Caco-2 (cell line): ENCODE data around the gene RAB11FIP5. TPM values are rescaled to one million over a fixed set of nuclear protein-coding genes. Genes with fewer than 3 reads are reported as not detected.
"Not testable (repeated sequence)": the region's sequence is repeated elsewhere in the genome, so short reads cannot be mapped to it uniquely, and the experiment has no call there.

Source experiments
- BruUV-seq: library from RNA; stranded (reverse); fragments of 400-500 nt; replicated peaks from 2 replicates; lab custom pipeline; 2021; lab: Mats Ljungman, UMichigan
- CTCF ChIA-PET: fragments of 300-600 bp; sonication (Branson Sonifier 250); formaldehyde crosslinking; loops from one replicate; lab custom pipeline; 2022; ENCODE audit warnings: antibody characterized with exemption; lab: Charles Lee
- POLR2A ChIA-PET: fragments of 300-600 bp; sonication (Branson Sonifier 250); formaldehyde crosslinking; loops from one replicate; lab custom pipeline; 2022; ENCODE audit warnings: antibody characterized with exemption; lab: Charles Lee
- DNase-seq, 2 experiments: peaks; one replicate each; pipeline versions ENCODE4 v3.0.0 to v3.0.0-alpha.2; 2020 to 2022
- H3K27me3 ChIP-seq: replicated peaks from 2 replicates; pipeline ENCODE4 v1.6.0; 2011; ENCODE audit warnings: low read length; ENCODE audit not compliant: control insufficient read depth, insufficient read depth
- H3K36me3 ChIP-seq: 2 replicates; pipeline ENCODE4 v1.5.1; 2011; ENCODE audit warnings: low read length; ENCODE audit not compliant: control insufficient read depth, insufficient read depth
- H3K4me1 ChIP-seq: fragments of 250-450 bp; sonication (Bioruptor Pico); 2 replicates; pipeline ENCODE4 v1.5.1; 2020; ENCODE audit warnings: mild to moderate bottlenecking
- H3K4me3 ChIP-seq: 2 replicates; pipeline ENCODE4 v1.5.1; 2011; ENCODE audit warnings: low read depth, mild to moderate bottlenecking, control low read depth, low read length
- H3K9me3 ChIP-seq: fragments of 250-450 bp; sonication (Bioruptor Pico); 2 replicates; pipeline ENCODE4 v1.5.1; 2020; ENCODE audit warnings: mild to moderate bottlenecking, moderate library complexity
- H3K27ac Mint-ChIP-seq: one replicate; pipeline ENCODE4 v1.8.0; 2022; ENCODE audit warnings: mixed read lengths; ENCODE audit not compliant: unreplicated experiment
- H3K27me3 Mint-ChIP-seq: one replicate; pipeline ENCODE4 v1.8.0; 2022; ENCODE audit warnings: mixed read lengths; ENCODE audit not compliant: insufficient read depth, unreplicated experiment
- H3K36me3 Mint-ChIP-seq: one replicate; pipeline ENCODE4 v1.8.0; 2022; ENCODE audit warnings: mild to moderate bottlenecking, mixed read lengths; ENCODE audit not compliant: insufficient read depth, unreplicated experiment
- H3K4me1 Mint-ChIP-seq: one replicate; pipeline ENCODE4 v1.8.0; 2022; ENCODE audit warnings: low read depth, mixed read lengths; ENCODE audit not compliant: unreplicated experiment
- H3K4me3 Mint-ChIP-seq: one replicate; pipeline ENCODE4 v1.8.0; 2022; ENCODE audit warnings: mild to moderate bottlenecking, moderate library complexity, mixed read lengths; ENCODE audit not compliant: unreplicated experiment
- H3K9me3 Mint-ChIP-seq: one replicate; pipeline ENCODE4 v1.8.0; 2022; ENCODE audit warnings: mixed read lengths; ENCODE audit not compliant: unreplicated experiment
- intact Hi-C: fragments of 100-400 bp; cut with micrococcal nuclease; formaldehyde crosslinking; loops from one replicate; pipeline ENCODE4 v1.10.0; 2022; ENCODE audit not compliant: unreplicated experiment
- total RNA-seq: library from RNA; stranded (reverse); gene quantifications from 2 replicates; pipeline ENCODE4 v1.2.3, GENCODE V29; 2022
- TF ChIP-seq, protein P1 (sequence below), 2 experiments: fragments of 200-600 bp in 1 of 2; IDR thresholded peaks; 1 replicate in 1 of 2; 2 replicates in 1 of 2; pipeline versions ENCODE4 v1.5.1 to v1.8.0; 2011 to 2022; ENCODE audit warnings: antibody characterized with exemption in 1 of 2, control low read depth in 1 of 2, inconsistent platforms in 1 of 2, low read depth in 1 of 2, low read length in 1 of 2, mild to moderate bottlenecking in 1 of 2, moderate library complexity in 1 of 2; ENCODE audit not compliant: insufficient read depth in 1 of 2, severe bottlenecking in 1 of 2, unreplicated experiment in 1 of 2

RAB11FIP5 gene
- total RNA-seq, 1 experiment from 2014 or later, result 17.3 TPM

DNA sequence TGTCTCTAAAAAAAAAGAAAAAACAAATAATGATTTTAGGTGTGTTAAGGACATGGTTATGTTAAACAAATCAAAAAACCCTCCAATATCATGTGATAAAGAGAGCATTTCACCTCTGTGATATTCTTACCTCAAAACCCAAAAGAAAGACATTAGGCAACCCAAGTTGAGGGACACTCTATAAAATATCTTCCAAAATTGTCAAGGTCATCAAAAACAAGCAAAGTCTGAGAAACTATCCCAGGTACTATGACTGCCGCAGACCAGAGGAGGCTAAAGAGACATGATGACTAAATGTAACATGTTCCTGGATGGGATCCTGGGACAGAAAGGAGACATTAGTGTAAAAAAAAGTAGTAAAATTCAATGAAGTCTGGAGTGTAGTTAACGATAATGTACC lies 45.7 kb downstream of the RAB11FIP5 start:
- CTCF ChIA-PET, result no interaction called here
- Mint-ChIP-seq H3K9me3 (no peaks in the 10 kb centered on the region), H3K4me3 (no peak overlapping the region), H3K27ac (no peak overlapping the region), H3K27me3 (no peaks in the 10 kb centered on the region), H3K36me3 (peaks cover 19% of the 10 kb centered on the region), H3K4me1 (peaks cover 18% of the 10 kb centered on the region)
- H3K27me3 ChIP-seq, result no peaks in the 10 kb centered on the region
- H3K4me3 ChIP-seq, result no peak overlapping the region
- no TSS peak for BruUV-seq
- H3K36me3 ChIP-seq, result no peaks in the 10 kb centered on the region
- TF ChIP-seq, protein P1, sequence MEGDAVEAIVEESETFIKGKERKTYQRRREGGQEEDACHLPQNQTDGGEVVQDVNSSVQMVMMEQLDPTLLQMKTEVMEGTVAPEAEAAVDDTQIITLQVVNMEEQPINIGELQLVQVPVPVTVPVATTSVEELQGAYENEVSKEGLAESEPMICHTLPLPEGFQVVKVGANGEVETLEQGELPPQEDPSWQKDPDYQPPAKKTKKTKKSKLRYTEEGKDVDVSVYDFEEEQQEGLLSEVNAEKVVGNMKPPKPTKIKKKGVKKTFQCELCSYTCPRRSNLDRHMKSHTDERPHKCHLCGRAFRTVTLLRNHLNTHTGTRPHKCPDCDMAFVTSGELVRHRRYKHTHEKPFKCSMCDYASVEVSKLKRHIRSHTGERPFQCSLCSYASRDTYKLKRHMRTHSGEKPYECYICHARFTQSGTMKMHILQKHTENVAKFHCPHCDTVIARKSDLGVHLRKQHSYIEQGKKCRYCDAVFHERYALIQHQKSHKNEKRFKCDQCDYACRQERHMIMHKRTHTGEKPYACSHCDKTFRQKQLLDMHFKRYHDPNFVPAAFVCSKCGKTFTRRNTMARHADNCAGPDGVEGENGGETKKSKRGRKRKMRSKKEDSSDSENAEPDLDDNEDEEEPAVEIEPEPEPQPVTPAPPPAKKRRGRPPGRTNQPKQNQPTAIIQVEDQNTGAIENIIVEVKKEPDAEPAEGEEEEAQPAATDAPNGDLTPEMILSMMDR (IDR thresholded peaks at IDR 0.05; ENCODE audit: insufficient read depth in 1 of 2, low read depth in 1 of 2, low read length in 1 of 2, severe bottlenecking in 1 of 2, unreplicated experiment in 1 of 2), result no peak
- intact Hi-C loops, result no loop called here
- H3K9me3 ChIP-seq, result no peaks in the 10 kb centered on the region
- no peak for DNase-seq
- POLR2A ChIA-PET, result no interaction called here
- 0 out of 2 replicates have a peak, but pooled peaks cover 6% of the 10 kb centered on the region for H3K4me1 ChIP-seq

DNA sequence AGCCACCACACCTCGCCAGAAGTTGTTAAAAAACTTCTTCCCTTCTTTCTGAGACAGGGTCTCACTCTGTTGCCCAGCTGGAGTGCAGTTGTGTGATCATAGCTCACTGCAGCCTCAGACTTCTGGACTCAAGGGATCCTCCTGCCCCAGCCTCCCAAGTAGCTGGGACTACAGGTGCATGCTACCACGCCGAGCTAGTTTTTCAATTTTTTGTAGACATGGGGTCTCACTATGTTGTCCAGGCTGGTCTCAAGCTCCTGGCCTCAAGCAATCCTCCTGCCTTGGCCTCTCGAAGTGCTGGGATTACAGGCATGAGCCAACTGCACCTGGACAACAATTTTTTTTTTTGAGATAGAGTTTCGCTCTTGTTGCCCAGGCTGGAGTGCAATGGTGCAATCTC lies 47.7 kb downstream of the RAB11FIP5 start:
- H3K9me3 ChIP-seq, POLR2A ChIA-PET, H3K4me1 ChIP-seq: not testable (repeated sequence)

DNA sequence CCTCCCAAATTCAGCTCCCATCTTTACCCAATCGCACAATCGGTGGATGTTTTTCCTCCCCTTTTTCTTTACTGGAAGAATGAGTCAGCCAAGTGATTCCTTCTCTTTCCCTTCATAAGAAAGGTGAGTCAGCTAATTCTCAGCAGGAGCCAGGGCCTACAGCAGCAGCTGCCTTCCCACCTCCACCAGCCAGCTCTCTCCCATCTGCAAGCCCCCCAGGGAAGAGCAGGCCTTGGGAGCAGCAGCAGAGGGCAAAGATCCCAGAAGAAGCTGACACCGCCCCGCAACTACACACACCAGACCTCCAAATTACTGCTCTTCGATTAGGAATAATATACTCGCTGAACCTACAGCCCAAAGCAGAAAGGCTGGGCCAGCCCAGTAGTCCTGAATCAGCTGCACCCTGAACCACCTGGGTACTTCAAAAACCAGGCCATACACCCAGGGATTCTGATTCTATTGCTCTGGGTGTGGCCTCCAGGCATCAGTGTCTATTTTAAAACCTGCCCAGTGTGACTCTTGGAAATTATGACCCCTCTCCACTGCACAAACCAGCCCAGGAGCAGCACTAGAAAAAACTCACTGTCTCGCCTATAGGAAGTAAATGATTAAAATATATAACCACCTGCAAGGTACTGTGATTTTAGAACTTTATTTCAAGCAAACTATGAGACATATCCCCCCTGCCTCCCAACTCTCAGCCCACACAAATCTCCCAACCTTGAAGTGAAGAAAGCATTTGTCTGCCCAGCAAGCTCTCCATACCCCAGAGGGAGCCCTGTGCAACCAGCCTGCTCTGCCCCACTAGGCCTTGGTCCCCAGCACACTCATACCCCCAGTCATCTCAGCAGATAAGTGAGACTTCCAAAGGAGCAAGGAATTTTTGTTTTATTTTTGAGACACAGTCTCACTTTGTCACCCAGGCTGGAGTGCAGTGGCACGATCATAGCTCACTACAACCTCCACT lies 48.6 kb downstream of the RAB11FIP5 start:
- TF ChIP-seq, protein P1 (IDR thresholded peaks at IDR 0.05; ENCODE audit: insufficient read depth in 1 of 2, low read depth in 1 of 2, low read length in 1 of 2, severe bottlenecking in 1 of 2, unreplicated experiment in 1 of 2), result no peak
- no peaks in the 10 kb centered on the region for H3K36me3 ChIP-seq
- Mint-ChIP-seq H3K4me3 (no peak overlapping the region), H3K4me1 (peaks cover 8% of the 10 kb centered on the region), H3K27ac (peak overlapping the region; percentile 21), H3K27me3 (no peaks in the 10 kb centered on the region), H3K36me3 (no peaks in the 10 kb centered on the region), H3K9me3 (no peaks in the 10 kb centered on the region)
- CTCF ChIA-PET, result interaction anchor here (0.6 to 1.5 kb wide), 2 partner anchors 113 to 1460 kb away, joined by 3 read pairs; no protein-coding TSS in a partner anchor
- no peak for DNase-seq
- intact Hi-C loops, result no loop called here
- POLR2A ChIA-PET, result no interaction called here
- no peaks in the 10 kb centered on the region for H3K27me3 ChIP-seq
- no peak overlapping the region for H3K4me3 ChIP-seq
- no peaks in the 10 kb centered on the region for H3K9me3 ChIP-seq
- no TSS peak for BruUV-seq
- H3K4me1 ChIP-seq, result 0 out of 2 replicates have a peak, but pooled peaks cover 1% of the 10 kb centered on the region

More for the DNA sequence above, 47.7 kb downstream of the RAB11FIP5 start:
- CTCF ChIA-PET, result interaction anchor here (0.6 to 1.5 kb wide), 2 partner anchors 112 to 1461 kb away, joined by 3 read pairs; no protein-coding TSS in a partner anchor
- H3K4me1 Mint-ChIP-seq, result peaks cover 17% of the 10 kb centered on the region
- H3K27me3 ChIP-seq, H3K36me3 ChIP-seq, H3K27ac Mint-ChIP-seq, DNase-seq, BruUV-seq, H3K36me3 Mint-ChIP-seq, H3K4me3 Mint-ChIP-seq, H3K27me3 Mint-ChIP-seq, H3K9me3 Mint-ChIP-seq, intact Hi-C loops, H3K4me3 ChIP-seq: not testable (repeated sequence)
